GM19099 (cell line): ENCODE data around the gene SP110.

Experiments used
- POLR2A ChIP-seq: IDR thresholded peaks from 3 replicates; pipeline ENCODE4 v1.6.1; 2011; ENCODE audit warnings: low read depth; ENCODE audit not compliant: insufficient read length; ENCODE audit errors: extremely low read depth

Gene SP110

GRCh38 chr2:230230496-230231200 lies 10.9 kb upstream of the SP110 start:
- TF ChIP-seq POLR2A: no peak

- no peak for TF ChIP-seq POLR2A
Observed at GRCh38 chr2:230230087-230230486, 10.3 kb upstream of the SP110 start.

GRCh38 chr2:230227216-230227615 lies 7.4 kb upstream of the SP110 start:
- no peak for TF ChIP-seq POLR2A

DNA sequence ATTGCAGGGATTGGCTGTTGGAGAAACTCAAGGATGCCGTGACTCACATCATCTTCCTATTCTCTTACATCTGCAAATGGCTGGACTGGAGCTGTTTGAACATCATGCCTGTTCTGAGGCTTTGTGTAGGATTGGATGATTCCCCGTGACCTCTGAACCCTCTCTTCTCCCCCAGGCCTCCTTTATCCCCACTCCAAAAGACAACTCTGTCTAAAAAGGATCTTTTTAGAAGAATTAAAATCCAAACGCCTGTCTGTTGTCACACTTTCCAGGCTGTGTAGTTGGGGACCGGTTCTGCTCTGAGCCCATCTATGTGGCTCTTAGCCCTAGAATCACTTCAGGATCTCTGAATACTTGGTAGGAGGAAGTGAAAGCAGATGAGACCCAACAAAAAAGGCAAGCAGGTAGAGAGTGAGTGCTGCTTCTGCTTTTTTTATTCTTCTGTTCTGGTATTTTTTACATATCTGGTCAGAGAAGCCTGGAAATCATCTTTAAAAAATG lies 6.3 kb upstream of the SP110 start:
- TF ChIP-seq POLR2A: no peak

- peak; percentile 82 for TF ChIP-seq POLR2A
Observed at GRCh38 chr2:230225486-230225885, 5.7 kb upstream of the SP110 start, which contains the start of gene SP140. Gene SP140 (plus strand): TSS chr2:230225736. CDS start chr2:230225845, 109 bp downstream.

DNA sequence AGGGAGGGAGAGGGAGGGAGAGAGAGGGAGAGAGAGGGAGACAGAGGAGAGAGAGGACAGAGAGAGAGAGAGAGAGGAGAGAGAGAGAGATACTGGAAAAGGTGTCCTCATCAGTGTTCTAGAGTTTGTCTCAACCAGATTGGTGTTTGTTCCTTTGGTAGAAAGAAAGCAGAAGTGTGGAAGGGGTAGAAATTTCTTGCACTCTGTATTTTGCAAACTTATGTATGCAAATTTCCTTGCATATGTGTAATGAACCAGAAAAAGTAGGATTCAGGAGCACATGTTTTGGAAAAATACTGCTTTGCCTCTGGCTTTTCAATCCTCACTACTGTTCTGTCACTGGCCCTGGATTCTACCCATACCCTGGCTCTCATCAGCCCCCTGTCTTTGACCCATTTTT lies 4.7 kb upstream of the SP110 start:
- no peak for TF ChIP-seq POLR2A

DNA sequence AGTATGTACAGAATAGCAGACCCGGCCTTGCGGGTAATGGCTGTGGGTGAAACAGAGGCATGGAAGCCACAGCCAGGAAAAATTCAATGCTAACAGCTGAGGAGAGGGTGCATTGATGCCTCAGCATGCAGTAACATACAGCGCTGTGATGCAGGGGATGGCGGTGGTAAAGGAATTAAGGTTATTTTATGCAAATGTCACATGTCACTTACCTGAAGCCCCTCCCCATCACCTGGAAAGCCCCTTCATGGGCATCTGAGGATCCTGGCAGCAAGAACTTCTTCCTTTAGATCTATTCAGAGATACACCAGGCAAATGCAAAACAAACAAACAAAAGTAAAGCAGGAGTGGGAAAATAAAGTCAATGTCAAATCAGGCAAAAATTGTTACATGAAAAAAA lies 1.7 kb upstream of the SP110 start:
- TF ChIP-seq POLR2A: no peak

DNA sequence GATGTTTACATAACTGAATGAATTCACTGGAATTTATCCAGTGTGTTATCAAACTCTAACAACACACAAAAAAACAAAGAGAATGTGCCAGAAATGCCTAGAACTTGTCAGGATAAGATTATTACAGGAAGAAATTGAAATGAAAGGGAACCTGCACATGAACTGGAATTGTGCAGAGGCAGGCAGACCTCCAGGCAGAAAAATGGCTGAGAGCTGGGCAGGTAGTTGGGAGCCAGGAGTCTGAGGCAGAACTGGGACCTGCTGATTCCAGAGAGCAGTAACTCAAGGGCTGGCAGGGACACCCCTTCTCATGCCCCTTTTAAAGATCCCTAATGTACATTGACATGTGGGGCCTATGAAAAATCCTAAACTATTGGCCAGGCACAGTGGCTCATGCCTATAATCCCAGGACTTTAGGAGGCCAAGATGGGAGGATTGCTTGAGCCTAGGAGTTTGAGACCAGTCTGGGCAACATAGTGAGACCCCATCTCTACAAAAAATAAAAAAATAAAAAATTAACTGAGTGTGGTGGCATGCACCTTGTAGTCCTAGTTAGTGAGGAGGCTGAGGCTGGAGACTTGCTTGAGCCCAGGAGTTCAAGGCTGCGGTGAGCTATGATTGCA lies 674 bp upstream of the SP110 start:
- TF ChIP-seq POLR2A: no peak

GRCh38 chr2:230218421-230218820 lies 1.4 kb downstream of the SP110 start:
- no peak for TF ChIP-seq POLR2A

GRCh38 chr2:230217424-230217823 lies 2.4 kb downstream of the SP110 start:
- no peak for TF ChIP-seq POLR2A

DNA sequence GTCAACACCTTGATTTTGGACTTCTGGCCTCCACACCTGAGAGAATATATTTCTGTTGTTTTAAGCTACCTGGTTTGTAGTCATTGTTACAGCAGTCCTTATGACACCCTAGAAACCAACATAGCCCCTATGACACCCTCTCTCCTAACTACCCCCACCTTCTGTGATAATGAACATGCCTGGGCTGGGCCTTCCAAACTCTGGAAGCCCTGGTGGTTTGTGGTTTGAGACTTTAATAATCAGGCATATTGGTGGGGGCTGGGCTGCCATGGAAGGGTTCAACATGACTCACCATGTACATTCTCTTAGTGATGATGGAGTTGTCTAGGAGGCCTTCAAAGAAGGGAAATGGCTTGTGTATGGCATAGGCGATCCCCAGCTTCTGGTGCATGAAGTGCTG lies 3.3 kb downstream of the SP110 start:
- no peak for TF ChIP-seq POLR2A

GRCh38 chr2:230209422-230210051 lies 10.2 kb downstream of the SP110 start:
- no peak for TF ChIP-seq POLR2A

- TF ChIP-seq POLR2A: no peak
Observed at GRCh38 chr2:230208576-230208975, 11.2 kb downstream of the SP110 start.

DNA sequence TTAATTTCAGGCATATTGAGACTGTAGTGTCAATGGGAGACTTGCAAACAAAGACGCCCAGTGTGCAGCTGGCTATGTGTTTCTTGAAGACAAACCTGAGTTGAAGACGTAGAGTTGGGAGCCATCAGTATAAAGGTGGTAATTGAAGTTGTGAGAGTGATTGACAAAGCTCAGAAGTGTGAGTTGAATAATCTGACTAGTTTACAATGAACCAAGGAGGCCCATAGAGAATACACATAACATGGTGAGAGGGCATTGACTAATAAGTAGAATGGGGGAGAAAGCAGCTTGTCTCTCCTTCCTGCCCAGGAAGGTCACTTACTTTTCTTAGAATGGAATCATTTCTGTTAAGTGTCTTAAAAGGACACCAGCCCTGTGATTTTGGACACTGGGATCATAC lies 14.1 kb downstream of the SP110 start:
- no peak for TF ChIP-seq POLR2A

GRCh38 chr2:230205034-230205433 lies 14.8 kb downstream of the SP110 start:
- no peak for TF ChIP-seq POLR2A
